B cell (primary cell): ENCODE measurements around the gene JPT2.

Source experiments
- EZH2 ChIP-seq: IDR thresholded peaks from 2 replicates; pipeline ENCODE4 v1.6.1; 2012; ENCODE audit warnings: borderline replicate concordance, low read depth, mild to moderate bottlenecking, moderate library complexity, low read length; ENCODE audit not compliant: insufficient read depth, poor library complexity, severe bottlenecking
- TF ChIP-seq, protein P1 (sequence below): fragments of 200-600 bp; IDR thresholded peaks from one replicate; pipeline ENCODE4 v1.8.0; 2022; ENCODE audit warnings: antibody characterized with exemption, mild to moderate bottlenecking

DNA sequence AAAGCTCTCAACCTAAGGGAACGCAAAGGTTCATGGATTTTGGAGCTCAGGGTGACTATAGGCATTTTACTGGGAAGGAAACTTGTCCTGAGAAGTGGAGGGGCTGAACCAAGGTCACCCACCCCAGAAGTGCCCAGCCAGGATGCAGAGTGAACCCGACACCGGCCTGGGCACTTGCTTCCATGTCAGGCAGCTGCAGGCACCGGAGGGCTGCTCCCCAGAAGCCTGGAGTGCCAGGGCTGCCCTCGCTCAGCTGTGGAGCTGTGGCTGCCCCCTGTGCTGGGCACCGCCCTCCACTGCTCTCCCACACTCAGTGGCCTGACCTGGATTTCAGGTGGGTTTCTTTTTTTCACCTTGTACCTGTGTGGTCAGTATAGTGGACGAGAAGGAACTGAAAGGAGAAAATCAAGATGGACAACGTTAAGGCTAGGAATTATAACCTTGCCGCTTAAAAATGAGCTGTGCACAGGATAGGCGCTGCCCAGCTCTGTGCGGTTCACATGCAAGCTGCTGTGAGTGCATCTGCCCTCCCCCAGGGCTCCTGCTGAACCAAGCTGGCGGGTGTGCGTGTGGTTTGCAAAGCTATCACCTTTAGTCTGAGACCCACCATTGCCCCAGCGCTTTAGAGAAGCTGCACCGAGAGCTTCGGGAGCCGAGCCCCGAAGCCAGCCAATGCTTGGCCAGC is 30.1 kb downstream of the JPT2 start:
- no peak for TF ChIP-seq EZH2
- TF ChIP-seq, protein P1, sequence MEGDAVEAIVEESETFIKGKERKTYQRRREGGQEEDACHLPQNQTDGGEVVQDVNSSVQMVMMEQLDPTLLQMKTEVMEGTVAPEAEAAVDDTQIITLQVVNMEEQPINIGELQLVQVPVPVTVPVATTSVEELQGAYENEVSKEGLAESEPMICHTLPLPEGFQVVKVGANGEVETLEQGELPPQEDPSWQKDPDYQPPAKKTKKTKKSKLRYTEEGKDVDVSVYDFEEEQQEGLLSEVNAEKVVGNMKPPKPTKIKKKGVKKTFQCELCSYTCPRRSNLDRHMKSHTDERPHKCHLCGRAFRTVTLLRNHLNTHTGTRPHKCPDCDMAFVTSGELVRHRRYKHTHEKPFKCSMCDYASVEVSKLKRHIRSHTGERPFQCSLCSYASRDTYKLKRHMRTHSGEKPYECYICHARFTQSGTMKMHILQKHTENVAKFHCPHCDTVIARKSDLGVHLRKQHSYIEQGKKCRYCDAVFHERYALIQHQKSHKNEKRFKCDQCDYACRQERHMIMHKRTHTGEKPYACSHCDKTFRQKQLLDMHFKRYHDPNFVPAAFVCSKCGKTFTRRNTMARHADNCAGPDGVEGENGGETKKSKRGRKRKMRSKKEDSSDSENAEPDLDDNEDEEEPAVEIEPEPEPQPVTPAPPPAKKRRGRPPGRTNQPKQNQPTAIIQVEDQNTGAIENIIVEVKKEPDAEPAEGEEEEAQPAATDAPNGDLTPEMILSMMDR = no peak
